Erythroblast (primary cell): ENCODE results near the gene SYCP3.
A peak's percentile ranks its signal among the peaks of the same experiment; 100 is the strongest.

ENCODE experiments used
- DNase-seq, 2 experiments: peaks; one replicate each; lab custom pipeline; 2025; lab: John Stamatoyannopoulos, UW
- GATA1 ChIP-seq: IDR thresholded peaks from 2 replicates; pipeline ENCODE4 v1.6.1; 2011; ENCODE audit warnings: low read depth, mild to moderate bottlenecking, control low read depth, low read length, moderate library complexity
- POLR2A ChIP-seq: IDR thresholded peaks from 2 replicates; pipeline ENCODE4 v1.6.1; 2011; ENCODE audit warnings: mild to moderate bottlenecking, low read length

The SYCP3 gene

DNA sequence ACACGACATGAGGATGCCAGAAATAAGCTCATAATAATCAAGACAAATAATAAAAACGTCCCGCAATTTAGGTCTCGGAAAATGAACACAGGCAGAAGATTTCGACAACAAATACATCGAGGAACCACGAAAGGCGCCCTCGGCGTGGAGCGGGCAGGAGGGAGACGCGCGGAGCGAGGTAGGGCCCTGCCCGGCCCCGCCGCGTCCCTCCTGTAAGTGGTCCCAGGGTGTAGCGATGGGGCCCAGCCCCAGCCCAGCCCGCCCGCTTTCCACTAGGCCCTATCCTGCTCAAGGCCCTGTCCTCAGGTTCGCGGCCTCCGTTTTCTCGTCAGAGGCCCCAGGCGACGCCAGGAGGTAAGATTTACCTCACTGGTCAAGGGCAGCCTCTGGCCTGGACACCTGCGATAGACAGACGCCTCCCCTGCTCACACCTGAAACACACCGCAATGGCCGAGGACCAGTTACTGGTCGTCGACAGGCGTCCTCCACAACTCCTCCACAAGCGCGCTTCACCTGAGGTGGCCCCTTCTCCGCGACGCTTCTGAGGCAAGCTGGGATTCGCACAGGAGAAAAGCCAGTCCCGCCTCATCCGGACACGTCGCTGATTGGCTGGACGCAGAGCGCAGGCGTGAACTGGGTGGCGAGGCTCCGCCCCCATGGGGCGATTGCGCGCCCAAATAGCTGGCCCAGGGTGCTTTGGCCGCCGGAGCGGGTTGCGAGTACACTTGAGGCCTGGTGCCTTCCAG is at the start of gene SYCP3:
Gene SYCP3 (minus strand): TSS at position 543 of the 746 bp plus-strand sequence. CDS start 1,527 bp downstream, outside the sequence.
- no peak for DNase-seq
- TF ChIP-seq POLR2A (no peak), GATA1 (no peak)

DNA sequence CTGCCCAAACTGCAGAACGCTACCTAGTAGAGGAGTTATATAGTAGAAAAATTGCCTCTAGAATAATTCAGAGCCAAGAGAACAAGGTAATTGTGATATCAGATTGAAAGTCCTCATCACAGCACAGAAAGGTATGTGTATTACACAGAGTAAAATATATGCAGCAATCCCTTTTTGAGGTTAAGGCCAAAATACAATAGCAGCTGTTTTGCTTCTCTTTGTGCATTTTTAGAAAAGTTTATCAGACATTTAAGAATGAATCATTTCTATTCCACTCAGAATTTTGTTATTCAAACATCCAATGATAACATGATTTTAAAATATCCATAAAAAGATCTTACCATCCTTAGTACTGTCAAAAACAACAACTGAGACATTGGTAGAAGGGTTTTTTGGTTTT is 46.4 kb upstream of the SYCP3 start:
- TF ChIP-seq GATA1: no peak
- TF ChIP-seq POLR2A: no peak
- no peak for DNase-seq

DNA sequence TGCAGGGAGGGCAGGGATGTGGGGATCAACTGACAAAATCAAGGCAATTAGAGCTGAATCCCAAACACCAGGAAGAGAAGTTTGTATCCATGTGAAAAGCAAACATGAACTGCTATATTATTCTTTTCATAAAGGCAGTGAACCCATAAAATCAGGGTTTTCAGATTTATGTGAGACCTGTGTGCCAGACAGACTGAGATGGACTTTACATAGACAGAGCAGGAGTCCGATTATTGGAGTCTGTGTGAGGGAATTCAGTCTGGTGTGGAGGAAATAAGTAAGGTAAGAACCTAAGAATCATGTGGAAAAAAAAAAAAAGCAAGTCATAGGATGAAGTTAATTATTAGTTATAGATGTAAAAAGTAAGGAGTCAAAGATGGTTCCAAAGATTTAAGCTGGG is 45.1 kb upstream of the SYCP3 start:
- DNase-seq: no peak
- no peak for TF ChIP-seq POLR2A
- TF ChIP-seq GATA1: no peak

DNA sequence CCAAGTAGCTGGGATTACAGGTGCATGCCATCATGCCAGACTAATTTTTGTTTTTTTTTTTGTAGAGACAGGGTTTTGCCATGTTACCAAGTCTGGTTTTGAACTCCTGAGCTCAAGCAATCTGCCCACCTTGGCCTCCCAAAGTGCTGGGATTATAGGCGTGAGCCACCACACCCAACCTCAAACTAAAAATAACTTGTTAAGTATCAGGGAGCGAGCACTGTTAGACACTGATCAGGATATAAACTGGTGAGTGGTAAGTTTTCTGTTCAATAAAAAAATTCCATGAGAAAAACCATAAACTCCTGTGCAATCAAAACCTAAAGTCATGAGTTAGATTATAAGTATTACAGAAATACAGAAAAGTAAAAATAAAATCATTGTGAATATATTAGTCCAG is 44.6 kb upstream of the SYCP3 start:
- TF ChIP-seq GATA1: no peak
- TF ChIP-seq POLR2A: no peak
- DNase-seq: no peak

DNA sequence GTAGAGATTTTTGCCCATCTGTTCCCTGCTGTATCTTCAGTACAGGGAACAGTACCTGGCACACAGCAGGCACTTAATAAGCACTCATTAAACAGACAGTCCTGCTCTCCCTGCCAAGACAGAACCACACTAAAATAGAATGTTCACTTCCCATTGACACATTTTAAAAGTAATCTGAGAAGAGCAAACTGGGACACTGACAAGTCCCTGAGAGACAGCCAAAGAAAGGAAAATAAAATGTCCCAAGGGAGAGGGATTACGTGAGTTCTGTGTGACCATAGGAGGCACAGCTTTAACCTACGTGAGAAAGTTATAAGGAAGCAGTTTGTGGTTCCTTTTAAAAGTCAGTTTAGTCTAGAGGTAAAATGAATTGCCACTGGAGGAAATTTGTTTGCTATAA is 43.9 kb upstream of the SYCP3 start:
- no peak for TF ChIP-seq GATA1
- no peak for TF ChIP-seq POLR2A
- DNase-seq: no peak

DNA sequence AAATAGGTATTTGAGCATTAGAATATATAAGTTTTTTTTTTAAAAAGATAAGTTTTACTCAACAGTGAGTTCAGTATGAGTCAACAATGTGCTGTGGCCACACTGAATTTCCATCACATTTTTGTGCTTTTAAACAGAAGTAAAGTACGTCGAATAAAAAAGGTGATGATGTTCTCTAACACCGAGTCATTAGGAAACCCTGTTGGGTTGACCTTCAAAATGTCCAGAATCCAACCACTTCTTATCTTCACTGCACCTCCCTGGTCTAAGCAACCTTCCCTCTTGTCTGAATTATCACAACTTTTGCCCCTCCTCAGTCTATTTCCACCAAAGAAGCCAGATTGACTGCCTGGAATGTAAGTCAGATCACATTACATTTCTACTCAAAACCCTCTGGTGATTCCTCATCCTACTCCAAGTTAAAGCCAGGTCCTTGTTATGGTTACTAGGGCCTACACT is 43.0 kb upstream of the SYCP3 start:
- TF ChIP-seq GATA1 (no peak), POLR2A (no peak)
- DNase-seq: no peak

DNA sequence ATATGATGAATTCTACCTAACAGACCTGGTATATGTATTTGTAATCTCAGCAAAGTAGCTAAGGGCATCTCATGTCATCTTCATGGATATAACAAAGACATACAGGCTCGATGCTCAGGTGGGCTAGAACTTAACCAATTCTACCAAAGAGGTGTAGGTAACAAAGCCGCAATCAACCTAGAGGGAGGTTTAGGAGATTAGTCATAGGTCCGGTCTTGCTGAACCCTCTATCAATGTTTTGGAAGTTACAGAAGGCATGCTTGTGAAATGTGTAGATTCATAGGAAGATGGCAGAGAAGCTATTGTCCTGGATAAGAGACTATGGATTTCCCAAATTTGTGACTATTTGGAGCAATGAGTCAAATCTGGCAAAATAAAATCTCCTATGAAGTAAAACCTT is 42.6 kb upstream of the SYCP3 start:
- TF ChIP-seq GATA1: no peak
- peak; percentile 9 for TF ChIP-seq POLR2A
- DNase-seq: no peak

DNA sequence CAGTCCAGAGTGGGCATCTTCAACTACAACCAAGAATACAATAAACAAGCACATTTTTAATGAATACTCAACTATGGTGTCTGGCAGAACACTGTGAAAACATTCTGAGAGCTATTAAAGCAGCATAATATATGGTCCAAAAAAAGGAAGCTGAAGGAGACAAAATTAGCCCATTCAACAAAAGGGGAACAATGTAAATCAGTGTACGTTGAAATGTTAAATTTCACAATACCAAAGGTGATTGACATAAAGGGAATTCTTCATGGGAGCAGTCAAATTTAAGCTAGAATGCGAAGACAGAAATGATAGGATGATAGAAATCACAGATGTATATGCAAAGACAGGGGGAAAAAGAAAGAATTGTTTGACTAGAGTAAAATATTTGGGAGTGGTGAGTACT is 41.3 kb upstream of the SYCP3 start:
- DNase-seq: no peak
- TF ChIP-seq GATA1 (no peak), POLR2A (no peak)

DNA sequence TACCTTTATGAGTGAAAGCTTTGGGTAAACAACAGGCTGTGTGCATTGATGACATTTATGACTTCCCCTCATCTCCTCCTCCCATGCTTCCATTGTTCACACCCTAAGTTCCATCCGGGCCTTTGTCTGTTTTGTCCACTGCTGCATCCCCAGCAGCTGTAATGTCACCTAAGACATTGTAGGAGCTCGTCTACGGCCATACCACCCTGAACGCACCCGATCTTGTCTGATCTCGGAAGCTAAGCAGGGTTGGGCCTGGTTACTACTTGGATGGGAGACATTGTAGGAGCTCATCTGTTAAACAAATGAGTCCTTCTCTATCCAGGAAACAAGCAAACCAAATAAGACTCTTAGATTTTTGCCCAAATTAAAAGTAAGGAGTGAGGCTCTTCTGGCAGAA is 40.4 kb upstream of the SYCP3 start:
- TF ChIP-seq GATA1 (no peak), POLR2A (no peak)
- no peak for DNase-seq

DNA sequence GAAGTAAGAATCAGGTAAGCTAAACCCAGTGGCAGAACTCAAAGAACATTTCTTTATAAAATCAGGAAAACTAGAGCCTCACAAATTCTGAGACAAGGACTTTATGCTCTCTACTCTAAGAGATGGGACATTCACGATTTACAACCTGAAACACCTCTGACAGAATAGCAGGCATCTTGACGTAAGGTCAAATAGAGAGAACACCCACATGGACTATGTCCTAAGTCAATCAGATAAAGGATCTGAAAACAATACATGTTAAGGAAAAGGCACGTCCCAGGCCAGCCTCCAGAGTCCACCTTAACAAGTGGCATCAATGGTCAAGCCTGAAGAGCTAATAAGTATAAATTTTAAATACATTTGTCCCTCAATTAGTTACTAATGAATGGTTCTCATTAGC is 39.9 kb upstream of the SYCP3 start:
- no peak for DNase-seq
- TF ChIP-seq GATA1 (no peak), POLR2A (no peak)

DNA sequence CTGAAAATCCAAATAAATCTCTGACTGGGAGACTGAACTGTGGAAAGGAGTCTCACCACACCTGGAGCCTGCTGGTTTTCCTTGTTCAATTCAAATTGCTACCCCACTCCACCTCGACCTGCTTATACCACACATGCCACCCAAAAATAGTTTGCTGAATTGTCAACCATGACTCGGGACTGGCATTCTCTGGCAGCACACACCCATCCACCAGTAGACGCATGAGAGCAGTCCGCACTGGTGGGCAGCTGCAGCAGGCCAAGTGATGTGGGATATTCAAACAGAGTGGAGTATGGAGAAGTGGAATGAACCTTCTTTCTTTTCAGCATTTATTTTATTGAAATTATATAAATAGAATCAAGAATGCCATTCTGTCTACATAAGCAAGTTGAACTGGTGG is 38.7 kb upstream of the SYCP3 start:
- TF ChIP-seq POLR2A (no peak), GATA1 (no peak)
- DNase-seq: no peak

DNA sequence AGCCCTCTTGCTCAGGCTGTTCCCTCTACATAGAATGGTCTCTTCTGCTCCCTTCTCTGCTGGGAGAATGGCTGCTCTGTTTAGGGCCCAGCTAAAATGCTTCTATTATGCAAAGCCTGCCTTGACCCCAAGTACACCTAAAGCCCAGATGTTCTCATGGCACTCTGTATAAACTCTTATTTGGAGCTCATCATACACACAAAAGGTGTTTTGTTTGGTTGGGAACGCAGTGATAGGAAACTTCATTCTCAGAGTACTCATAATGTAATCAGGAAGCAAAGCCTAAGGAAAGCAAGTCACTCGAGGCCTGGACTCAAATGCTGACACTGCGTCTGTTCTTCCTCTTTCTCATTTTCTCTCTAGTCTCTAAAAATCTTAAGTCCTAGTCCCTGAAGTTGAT is 38.2 kb upstream of the SYCP3 start:
- no peak for TF ChIP-seq POLR2A
- no peak for TF ChIP-seq GATA1
- DNase-seq: no peak

DNA sequence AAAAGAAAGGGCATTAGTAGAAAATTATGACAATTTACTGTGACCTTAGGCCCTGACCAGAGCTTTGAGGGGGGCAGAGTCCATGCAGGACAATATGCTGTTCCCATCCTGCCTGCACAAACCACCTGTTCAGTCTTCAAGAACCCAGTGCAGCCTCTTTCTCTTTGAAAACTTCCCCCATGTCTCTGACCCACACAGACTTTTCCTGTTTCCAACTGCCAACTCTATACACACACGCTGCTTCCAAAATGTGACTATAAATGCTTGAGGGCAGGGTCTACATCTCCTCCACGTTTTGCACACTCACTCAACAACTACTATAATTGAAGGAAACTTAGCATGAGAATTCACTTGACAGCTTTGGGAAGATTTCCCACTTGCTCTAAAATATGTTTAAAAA is 36.6 kb upstream of the SYCP3 start:
- TF ChIP-seq POLR2A: no peak
- DNase-seq: no peak

DNA sequence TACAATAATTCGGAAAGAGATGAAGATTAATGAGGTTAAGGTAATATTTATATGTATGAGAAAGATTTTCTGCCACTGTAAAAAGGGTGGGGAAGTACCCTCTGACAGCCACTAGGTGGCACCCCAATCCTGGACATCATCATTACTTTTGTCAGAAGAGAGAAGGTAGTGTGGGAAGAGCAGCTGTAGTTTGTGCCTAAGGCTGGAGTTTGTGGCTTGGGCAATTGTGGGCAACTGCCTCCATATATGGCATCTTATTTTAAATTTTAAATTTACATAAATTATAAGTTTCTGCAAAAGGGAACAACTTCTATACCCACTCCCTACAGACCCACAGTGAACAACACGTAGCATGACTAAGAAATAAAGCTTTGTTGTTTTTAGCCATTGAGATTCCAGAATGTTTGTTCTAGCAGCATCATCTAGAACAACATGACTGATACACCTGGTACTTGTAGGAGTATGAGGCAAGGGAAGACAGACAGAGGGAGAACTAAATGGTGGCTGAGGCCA is 34.4 kb upstream of the SYCP3 start:
- no peak for TF ChIP-seq GATA1
- no peak for TF ChIP-seq POLR2A

More for the DNA sequence above, 34.4 kb upstream of the SYCP3 start:
- DNase-seq: peak; percentile 77 to 88
